ENCODE measurements around the gene KRT13.

KRT13 gene

DNA sequence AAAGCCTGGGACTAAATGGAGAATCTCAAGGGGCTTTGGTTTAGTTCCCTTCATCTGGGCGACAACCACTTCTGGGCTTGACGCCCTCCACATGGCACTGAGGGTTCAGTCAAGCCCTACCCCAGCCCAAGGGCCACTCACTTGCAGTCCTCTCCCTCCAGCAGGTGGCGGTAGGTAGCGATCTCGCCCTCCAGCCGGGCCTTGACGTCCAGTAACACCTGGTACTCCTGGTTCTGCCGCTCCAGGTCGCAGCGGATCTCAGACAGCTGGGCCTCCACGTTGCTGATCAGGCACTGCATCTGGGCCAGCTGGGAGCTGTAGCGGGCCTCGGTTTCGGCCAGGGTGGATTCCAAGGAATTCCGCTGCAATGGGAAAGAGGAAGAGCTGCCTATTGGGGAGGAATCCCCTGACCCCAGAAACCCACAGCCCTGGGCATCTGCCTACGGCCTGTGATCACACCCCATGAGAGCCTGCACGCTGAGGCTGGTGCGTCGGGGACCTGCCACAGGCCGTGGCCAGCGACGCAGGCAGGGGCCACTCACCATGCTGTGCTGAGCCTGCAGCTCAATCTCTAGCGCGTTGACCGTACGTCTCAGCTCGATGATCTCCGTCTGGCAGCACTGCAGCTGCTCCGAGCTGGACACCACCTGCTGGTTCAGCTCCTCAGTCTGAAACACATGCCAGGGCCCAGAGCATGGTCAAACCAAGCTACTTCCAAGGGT is 18.4 kb downstream of the KRT13 start:
- H3K4me3 ChIP-seq (ENCODE audit: low read depth, low read length) = no peak overlapping the region
- TF ChIP-seq, protein P1, sequence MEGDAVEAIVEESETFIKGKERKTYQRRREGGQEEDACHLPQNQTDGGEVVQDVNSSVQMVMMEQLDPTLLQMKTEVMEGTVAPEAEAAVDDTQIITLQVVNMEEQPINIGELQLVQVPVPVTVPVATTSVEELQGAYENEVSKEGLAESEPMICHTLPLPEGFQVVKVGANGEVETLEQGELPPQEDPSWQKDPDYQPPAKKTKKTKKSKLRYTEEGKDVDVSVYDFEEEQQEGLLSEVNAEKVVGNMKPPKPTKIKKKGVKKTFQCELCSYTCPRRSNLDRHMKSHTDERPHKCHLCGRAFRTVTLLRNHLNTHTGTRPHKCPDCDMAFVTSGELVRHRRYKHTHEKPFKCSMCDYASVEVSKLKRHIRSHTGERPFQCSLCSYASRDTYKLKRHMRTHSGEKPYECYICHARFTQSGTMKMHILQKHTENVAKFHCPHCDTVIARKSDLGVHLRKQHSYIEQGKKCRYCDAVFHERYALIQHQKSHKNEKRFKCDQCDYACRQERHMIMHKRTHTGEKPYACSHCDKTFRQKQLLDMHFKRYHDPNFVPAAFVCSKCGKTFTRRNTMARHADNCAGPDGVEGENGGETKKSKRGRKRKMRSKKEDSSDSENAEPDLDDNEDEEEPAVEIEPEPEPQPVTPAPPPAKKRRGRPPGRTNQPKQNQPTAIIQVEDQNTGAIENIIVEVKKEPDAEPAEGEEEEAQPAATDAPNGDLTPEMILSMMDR (IDR thresholded peaks at IDR 0.05; ENCODE audit: borderline replicate concordance, insufficient read depth, low read depth, low read length) = peak; percentile 75

DNA sequence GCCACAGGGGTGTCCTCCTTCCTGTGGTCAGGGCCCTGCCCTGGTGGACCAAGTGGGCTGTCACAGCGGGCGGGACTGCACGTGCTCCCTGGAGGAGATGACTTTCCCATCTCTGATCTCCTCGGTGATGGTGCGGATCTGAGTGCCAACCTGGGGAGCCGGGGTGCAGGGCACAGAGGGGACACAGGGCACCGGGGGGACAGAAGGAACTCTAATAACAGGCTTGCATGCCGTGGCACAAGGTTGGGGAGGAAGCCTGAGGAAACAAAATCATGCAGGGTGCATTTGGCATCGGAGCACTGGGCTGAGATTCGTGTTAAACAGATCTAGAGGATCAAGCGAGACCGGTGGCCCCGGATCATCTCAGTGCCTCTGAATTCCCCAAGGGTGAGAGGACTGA is 19.1 kb downstream of the KRT13 start:
- TF ChIP-seq, protein P1 (IDR thresholded peaks at IDR 0.05; ENCODE audit: borderline replicate concordance, insufficient read depth, low read depth, low read length) = no peak
- H3K4me3 ChIP-seq (ENCODE audit: low read depth, low read length) = no peak overlapping the region

DNA sequence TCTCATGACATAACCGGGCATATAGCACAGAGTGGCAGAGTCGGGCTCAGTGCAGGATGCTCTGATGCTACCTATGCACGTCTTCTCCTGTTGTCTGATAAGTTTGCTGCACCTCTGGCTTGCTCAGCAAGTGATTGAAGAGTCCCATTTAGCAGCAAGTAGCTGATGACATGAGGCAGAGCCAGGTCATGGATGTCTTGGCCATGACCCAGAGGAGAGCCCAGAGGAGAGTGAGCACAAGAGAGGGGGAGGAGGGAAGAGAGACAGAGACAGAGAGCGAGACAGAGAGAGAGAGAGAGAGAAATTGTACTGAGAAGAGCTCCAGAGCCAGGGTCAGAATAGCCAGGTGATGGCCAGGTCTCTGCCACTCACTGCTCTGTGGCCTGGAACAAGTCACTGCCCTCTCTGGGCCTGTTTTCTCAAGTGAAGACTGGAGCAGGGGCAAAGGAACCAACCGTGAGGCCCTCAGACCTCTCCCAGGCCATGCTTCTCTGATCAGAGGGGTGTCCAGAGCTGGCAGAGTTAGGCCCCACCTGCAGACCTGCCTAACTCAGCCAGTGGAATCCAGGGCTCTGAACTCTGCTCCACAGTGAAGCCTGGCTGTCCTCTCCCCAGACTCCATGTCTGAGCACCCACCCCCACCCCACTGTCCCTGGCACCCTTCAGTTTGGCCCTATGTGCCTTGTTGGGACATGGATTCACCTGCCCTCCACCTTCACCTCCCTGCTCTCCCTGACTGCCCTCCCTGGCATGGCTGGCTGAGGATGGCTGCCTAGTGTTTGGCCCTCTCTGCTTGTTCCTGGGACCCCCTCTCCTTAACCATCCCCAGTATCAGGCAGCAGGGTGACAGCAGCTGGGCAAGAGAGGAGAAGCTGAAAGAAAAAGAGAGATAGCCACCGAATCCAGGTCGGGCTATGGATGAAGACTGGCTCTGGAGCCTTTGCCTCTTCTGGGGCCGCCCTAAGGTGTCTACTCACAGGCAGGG is 20.2 kb downstream of the KRT13 start:
- TF ChIP-seq, protein P1 (IDR thresholded peaks at IDR 0.05; ENCODE audit: borderline replicate concordance, insufficient read depth, low read depth, low read length) = no peak
- H3K4me3 ChIP-seq (ENCODE audit: low read depth, low read length) = no peak overlapping the region

- no peak overlapping the region for H3K4me3 ChIP-seq (ENCODE audit: low read depth, low read length)
- TF ChIP-seq, protein P1 (IDR thresholded peaks at IDR 0.05; ENCODE audit: borderline replicate concordance, insufficient read depth, low read depth, low read length) = no peak
Measured at GRCh38 chr17:41483991-41484826, 21.2 kb downstream of the KRT13 start.

GRCh38 chr17:41483531-41483930 is 21.9 kb downstream of the KRT13 start:
- no peak overlapping the region for H3K4me3 ChIP-seq (ENCODE audit: low read depth, low read length)
- TF ChIP-seq, protein P1 (IDR thresholded peaks at IDR 0.05; ENCODE audit: borderline replicate concordance, insufficient read depth, low read depth, low read length) = no peak

DNA sequence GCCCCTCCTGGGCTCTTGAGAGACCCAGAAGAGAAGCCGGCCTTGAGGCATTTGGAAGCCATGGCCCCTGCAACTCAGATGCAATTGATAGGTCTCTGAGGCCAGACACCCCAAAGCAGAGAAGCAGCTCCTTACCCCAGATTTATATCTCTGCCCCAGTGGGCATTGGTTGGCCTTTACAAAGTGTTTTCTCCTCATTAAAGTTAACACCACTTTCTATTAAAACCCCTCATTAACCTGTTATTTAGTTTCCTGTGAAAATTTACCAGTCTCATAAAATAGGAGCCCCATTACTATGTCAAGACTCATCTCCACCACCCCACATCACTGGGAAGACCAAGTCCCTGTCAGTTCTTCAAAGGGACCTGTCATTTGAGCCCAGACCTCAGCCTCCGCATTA is 24.4 kb downstream of the KRT13 start, which contains the start of gene KRT35:
Gene KRT35, minus strand, starts transcription at position 116 of the 400 bp plus-strand sequence. Its CDS starts 54 bp downstream, at position 62.
- TF ChIP-seq, protein P1 (IDR thresholded peaks at IDR 0.05; ENCODE audit: borderline replicate concordance, insufficient read depth, low read depth, low read length) = no peak
- H3K4me3 ChIP-seq (ENCODE audit: low read depth, low read length) = no peak within 1 kb of the TSS

Data from GM12875 (cell line).